ENCODE results near the gene SPOCK2.
"Not testable (repeated sequence)": the region's sequence is repeated elsewhere in the genome, so short reads cannot be mapped to it uniquely, and the experiment has no call there.

Gene SPOCK2

DNA sequence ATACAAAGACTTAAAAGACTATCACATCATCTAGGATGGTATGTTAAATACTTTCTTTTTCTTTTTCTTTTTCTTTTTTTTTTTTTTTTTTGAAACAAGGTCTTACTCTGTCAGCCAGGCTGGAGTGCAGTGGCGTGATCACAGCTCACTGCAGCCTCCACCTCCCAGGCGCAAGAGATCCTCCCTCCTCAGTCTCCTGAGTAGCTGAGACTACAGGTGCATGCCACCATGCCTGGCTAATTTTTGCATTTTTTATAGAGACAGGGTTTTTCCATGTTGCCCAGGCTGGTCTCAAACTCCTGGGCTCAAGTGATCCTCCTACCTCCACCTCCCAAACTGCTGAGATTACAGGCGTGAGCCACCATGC lies 19.6 kb upstream of the SPOCK2 start:
- DNase-seq (ENCODE audit: low read depth in 2 of 2, low spot score in 1 of 2): not testable (repeated sequence)

DNA sequence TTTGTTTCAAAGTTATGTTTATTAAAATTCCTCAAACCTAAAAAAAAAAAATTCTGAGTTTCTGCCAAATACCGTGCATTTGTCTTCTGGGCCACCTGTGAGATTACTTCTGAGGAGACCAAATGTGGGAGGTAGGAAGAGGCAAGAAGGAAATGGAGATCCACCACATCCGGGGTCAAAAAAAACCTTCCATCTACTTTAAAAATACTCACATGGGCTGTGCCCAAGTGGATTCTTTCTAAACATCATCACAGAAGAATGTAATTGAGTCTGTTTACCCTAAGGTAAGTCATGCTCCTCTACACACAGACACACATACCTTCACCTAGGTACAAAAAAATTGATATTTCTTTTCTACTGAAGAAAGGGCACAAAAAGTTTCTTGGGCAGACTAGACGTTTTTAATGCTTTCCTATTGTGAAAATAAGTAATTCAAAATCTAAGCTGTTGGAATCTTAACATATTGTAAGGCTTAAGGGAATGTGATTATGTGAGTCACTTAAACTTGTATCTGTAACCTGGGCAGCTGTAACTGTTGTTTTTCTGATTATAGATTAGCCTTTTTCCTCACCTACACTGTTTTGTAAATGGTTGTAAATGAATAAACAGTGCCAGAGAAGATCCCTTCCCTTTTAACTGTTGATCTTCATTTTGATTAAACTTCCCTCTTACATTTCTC lies 19.1 kb upstream of the SPOCK2 start:
- DNase-seq (ENCODE audit: low read depth in 2 of 2, low spot score in 1 of 2): no peak

DNA sequence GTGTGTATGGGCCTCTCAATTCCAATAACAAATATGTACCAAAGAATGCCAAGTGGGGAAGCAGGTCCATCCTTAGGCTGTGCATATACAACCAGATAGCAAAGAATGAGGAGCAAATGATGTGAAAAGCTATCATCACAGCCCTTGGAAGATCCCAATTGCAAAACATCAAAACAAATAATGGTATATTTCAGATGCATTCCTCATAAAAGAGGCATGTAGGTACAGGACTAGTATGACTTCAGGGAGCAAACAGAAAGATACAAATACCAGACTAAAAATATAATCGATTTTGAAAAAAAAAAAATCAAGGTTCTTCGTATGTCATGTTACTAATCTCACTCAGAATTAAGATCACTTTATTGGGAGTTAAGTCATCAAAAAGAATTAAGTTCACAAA lies 18.5 kb upstream of the SPOCK2 start:
- no peak for DNase-seq (ENCODE audit: low read depth in 2 of 2, low spot score in 1 of 2)

DNA sequence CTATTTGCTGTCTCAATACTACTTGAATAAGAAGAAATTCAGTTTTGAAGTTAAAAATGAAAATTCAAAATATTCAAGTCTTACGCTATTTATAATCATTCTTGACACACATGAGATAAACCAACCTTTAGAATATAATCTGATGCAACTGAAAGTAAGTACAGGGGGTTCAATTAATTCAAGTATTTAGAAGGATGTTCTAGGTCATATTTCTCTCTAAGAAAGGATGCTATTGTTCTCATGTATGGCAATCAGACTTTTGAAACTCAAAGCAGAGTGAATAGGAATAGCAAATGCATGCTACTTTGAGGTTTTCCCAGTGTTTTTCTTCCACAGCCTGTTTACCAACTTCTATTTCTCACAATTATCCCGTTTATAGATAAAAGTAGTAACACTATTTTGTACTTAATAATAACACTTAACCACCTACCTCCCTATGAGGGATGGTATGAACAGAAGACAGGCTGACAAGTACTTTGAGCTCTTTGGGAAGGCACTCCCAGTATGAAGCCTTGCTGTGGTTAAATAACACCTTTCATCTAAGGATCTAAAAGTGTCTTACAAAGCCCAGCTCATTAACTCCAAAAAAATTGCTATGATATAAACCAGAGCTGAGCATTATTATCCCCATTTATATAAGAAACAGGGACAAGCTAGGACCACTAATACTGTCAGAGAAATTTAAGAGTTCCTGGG lies 18.0 kb upstream of the SPOCK2 start:
- DNase-seq (ENCODE audit: low read depth in 2 of 2, low spot score in 1 of 2): no peak

DNA sequence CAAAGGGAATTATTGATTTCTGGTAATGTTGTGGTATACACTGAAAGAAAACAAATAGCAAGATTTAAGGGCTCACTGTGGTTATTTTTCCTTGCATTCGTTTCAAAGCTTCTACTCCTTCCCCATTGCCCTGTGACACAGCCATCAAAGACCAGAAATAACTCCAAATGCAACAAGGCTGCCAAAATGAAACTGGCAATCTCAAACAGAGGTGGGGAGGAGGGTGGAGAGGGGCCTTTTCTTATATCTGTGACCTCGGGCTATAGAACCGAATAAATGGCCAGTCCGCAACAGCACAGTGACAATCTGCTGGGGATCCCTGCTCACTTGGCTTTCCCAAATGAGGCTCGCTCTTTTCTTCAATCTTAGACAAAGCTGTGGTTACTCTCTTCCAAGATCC lies 17.4 kb upstream of the SPOCK2 start:
- DNase-seq (ENCODE audit: low read depth in 2 of 2, low spot score in 1 of 2): no peak

DNA sequence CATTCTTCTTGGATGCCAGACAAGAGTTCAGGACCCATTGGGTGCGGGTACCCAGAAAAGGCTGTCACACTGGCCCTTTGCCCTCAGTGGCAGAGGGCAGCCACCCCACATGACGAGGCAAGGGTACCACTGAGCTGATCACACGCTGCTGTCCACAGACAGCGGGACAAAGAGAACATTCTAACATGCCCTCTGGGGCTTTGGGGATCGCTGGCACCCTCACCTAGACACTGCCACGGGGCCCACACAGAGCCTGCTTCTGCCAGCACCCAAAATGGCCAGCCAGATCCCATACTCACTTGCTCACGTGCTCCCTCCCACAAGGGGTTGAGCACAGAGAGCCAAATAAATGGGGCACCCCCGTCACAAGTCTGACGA lies 16.7 kb upstream of the SPOCK2 start:
- DNase-seq (ENCODE audit: low read depth in 2 of 2, low spot score in 1 of 2): no peak

DNA sequence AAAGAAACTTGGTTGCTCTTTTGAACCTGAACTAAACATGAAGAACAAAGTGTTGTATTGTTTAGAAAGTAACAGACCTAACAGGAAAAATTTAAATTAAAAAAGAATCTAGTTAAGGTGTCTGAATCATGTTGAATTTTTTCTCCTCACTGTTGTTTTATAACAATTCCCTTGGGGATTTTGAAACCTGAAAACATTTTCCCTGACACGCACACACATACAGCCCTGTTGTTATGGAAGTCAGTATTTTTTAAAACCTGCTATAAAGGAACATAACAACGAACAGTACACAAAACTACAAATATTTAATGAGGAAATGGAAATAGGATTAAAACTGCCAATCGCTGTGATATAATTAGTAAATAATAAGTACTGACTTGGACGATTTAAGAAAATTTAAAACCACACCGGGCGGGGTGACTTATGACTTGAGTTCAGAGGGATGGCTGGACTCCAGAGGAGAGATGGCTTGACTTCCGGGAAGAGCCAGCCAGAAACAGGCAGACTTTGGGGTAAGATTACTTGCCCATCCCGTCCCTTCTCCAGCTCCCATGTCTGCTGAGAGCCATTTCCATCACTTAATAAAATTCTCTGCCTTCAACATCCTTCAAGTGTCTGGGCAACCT lies 16.2 kb upstream of the SPOCK2 start:
- DNase-seq (ENCODE audit: low read depth in 2 of 2, low spot score in 1 of 2): no peak

DNA sequence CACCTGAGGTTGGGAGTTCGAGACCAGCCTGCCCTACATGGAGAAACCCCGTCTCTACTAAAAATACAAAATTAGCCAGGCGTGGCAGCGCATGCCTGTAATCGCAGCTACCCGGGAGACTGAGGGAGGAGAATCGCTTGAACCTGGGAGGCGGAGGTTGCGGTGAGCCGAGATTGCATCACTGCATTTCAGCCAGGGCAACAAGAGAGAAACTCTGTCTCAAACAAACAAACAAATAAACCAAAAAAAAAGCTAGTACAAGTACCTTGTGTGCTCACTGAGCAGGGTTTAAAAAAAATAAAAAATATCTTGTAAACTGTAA lies 11.2 kb upstream of the SPOCK2 start:
- no peak for DNase-seq (ENCODE audit: low read depth in 2 of 2, low spot score in 1 of 2)

DNA sequence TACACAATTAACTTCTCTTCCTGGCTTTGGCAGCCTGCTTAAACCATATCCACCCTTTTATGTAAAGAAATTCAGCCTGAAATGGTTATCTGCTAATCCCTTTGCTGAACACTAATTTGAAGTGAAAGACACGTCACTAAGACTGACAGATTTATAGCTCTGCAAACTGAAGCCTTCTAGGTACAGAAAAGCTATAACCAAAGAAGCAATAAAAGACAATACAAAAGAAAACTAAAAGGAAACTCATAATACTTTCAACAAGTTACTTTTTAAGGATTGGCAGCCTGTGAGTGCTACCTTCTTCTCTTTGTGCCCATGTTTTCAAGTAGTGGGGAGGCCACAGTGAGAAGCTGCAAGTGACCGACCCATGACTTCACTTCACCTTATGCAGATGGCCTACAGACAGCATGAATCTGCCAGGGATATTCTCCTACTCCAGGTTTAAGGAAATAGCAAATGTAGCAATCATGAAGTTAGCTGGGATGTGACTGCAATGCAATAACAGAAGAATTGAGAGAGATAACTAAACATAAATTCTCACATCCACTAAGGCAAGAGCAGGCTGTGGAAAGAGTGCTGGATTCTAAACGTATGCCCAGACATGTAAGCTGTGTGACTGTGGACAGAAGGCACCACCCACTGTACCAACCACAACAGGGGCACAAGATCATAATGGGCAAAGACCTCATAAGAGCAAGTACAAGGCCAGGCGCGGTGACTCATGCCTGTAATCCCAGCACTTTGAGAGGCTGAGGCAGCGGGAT lies 10.7 kb upstream of the SPOCK2 start:
- DNase-seq (ENCODE audit: low read depth in 2 of 2, low spot score in 1 of 2): no peak

DNA sequence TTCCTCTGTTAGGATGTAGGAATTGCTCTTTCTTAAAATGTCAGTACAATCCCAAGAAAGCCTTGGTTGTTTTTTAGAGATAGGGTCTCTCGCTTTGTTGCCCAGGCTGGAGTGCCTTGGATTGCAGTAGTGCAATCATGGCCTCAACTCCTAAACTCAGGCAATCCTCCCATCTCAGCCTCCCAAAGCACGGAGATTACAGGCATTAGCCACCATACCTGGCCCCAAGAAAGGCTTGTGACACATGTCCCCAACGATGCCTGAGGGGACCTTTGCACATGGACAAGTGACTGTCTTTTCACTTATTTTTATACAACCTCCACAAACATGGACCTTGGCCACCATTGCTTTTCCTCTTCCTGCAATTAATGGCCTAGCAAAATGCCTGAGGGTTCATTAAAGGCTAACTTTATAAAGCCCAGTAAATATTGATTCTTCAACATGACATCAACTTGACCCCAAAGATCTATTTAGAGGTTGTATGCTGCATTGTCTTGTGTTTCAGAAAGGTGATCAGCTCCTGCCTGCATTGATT lies 10.0 kb upstream of the SPOCK2 start:
- no peak for DNase-seq (ENCODE audit: low read depth in 2 of 2, low spot score in 1 of 2)

DNA sequence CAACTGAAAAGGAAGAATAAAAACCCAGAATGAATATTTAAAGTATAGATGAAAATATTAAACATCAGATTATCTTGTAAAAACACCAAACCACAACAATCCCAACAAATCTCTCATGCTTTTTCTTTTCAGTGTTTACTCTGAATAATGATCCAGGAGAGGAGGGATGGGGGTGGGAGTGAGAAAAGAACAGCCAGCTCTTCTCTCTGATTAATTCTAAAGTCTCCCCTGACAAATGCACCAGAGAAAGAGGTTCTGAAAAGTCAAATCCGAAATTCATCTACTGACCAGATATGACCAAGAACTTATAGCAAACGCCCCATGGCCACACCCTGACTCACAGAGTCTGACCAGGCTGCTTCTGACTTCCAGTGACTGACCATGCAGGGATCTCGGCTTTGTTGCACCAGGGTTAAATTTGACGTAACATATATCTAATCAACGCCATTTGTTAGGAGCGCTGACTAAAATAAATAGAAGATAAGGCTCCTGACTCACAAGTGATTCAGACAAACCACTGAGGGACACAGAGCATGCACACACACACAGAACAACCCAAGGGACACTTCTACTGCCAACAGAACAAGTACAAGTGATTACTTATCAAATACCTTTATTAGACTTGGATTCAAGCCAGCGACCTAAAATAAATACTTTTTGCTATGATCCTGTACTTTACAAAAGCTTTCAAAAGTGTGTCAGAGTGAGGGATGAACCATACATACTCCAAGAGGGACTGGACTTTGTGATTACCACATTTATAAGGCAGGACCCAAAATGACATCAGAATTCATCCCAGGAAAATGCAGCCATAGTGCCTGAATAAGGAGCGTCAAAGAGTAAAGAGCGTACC lies 9.3 kb upstream of the SPOCK2 start:
- no peak for DNase-seq (ENCODE audit: low read depth in 2 of 2, low spot score in 1 of 2)

DNA sequence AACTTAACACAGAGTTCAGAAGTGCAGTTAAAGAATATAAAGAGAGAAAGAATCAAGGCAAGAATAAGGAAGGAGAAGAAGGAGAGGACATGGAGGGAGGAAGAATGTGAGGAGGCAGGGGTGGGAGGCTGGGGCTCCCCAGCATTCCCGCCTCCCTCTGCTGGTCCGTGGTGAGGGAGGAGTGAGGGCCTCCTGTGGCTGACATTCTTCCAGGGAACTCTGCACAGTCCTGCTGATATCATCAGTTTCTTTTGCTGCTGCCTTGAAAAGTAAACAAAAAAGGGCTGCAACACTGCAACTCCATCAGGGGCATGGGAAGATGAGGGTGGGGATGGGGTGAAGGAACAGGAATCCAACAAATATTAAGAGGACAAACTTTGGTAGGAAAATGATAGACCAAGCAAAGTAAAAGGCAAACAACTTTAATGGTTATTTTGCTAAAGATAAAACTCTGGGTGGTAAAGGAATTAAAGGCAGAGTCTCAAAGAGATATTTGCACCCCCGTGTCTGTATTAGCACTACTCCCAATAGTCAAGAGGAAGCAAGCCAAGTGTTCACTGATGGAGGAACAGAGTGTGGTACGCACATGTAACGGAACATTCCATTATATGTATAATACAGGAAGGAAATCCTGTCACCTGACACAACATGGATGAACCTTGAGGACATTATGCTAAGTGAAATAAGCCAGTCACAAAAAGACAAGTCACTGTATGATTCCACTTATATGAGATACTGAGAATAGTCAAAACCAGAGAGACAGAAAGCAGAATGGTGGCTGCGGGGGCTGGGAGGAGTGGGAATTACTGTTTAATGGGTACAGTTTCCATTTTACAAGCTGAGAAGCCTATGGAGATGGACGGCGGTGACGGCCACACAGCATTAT lies 8.0 kb upstream of the SPOCK2 start:
- DNase-seq (ENCODE audit: low read depth in 2 of 2, low spot score in 1 of 2): no peak

DNA sequence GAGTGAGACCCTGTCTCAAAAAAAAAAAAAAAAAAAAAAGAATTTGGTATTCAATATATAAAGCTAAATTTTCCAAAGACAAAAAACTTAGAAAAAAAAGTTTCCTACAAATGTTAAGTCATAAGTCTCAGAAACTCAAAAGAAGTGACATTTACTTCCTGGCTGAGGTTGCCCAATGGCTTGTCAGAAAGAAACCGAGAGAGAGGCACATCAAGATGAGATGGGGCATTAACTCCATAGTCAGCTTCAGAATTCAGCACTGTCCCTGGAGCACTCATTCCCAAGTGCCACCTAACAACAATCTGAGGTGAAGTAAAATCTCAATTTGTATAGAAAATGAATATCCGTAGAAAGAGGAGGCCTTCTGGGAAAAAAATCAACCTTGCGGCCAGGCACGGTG lies 6.8 kb upstream of the SPOCK2 start:
- DNase-seq (ENCODE audit: low read depth in 2 of 2, low spot score in 1 of 2): no peak

DNA sequence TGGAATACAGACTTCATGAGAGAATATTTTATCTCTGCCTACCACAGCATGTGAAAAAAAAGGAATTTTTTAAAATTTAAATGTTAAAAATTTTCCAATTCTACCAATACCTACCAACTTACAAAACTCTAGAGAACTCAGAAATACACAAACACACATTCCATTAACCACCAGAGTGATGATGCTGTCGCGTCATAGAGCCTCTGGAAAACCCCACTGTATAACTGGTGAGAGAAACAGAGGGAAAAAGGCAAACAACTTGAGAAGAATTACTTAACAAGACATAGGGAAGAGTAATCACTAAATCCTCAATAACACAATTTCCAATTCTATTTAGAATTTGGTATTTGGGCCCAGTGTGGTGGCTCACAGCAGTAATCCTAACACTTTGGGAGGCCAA lies 6.2 kb upstream of the SPOCK2 start:
- no peak for DNase-seq (ENCODE audit: low read depth in 2 of 2, low spot score in 1 of 2)

DNA sequence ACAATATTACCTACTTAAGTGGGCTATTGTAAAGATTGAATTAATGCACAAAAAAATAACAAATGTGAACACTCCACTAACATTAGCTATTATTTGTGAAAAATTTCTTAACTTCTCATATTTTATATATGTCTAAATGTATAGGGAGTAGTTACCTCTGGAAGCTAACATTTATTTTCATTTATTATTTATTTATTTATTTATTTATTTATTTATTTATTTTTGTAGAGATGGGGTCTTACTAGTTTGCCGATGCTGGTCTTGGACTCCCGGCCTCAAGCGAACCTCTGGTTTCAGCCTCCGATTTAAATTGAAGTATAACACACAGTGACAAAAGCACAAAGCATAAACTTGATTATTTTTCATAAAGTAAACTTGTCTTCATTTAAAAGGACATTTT lies 5.1 kb upstream of the SPOCK2 start:
- no peak for DNase-seq (ENCODE audit: low read depth in 2 of 2, low spot score in 1 of 2)

DNA sequence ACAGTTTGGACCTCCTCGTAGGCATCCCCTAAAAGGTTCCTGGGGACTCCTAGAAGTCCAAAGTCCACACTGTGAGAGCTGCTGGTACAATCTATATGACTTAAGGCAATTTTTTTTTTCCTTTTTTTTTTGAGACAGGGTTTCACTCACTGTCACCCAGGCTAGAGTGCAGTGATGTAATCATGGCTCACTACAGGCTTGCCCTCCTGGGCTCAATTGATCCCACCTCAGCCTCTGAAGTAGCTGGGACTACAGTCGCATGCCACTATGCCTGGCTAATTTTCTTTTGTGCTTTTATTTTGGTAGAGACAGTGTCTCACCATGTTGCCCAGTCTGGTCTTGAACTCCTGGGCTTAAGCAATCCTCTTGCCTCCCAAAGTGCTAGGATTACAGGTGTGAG lies 4.6 kb upstream of the SPOCK2 start:
- no peak for DNase-seq (ENCODE audit: low read depth in 2 of 2, low spot score in 1 of 2)

DNA sequence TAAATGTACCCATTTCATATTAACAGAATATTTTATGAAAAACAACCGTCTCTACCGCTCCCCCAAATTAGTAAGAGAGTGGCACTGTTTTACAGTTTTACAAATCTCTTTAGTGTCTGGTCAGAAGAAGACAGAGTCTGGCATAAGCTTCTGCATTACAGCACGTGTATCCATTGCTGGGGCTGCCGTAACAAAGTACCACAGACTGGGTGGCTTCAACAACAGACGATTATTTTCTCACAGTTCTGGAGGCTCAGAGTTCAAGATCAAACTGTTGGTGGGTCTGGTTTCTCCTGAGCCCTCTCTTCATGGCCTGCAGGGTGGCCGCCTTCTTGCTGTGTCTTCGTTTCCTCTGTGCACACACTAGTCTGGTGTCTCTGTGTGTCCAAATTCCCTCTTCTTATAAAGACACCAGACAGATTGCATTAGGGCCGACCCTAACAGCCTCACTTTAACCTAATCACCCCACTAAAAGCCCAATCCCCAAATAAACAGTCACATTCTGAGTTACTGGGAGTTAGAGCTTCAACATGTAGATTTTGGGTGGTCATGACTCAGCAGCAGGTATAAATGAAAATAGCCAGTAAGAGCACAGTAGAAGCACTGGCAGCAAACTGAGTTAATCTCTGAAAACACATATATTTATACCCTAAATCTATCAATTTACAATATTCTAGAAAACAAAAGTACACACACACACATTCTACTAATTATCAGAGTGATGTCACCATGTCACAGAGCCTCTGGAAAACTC lies 4.0 kb upstream of the SPOCK2 start:
- DNase-seq (ENCODE audit: low read depth in 2 of 2, low spot score in 1 of 2): no peak

DNA sequence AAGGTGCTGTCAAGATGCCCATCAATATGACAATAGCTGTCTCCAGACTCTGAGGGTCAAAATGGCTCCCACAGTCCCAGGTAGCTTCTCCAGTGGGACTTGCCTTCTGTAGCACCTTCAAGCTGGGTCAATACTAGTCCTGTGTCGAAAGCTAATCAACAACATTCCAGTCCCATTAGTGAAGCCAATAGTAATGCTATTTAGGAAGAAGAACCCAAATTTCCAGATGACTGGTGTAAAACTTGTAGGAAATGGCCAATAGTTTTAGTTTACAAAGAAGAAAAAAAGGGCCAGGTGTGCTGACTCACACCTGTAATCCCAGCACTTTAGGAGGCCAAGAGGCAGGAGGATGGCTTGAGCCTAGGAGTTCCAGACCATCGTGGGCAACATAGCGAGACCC lies 2.0 kb upstream of the SPOCK2 start:
- no peak for DNase-seq (ENCODE audit: low read depth in 2 of 2, low spot score in 1 of 2)

DNA sequence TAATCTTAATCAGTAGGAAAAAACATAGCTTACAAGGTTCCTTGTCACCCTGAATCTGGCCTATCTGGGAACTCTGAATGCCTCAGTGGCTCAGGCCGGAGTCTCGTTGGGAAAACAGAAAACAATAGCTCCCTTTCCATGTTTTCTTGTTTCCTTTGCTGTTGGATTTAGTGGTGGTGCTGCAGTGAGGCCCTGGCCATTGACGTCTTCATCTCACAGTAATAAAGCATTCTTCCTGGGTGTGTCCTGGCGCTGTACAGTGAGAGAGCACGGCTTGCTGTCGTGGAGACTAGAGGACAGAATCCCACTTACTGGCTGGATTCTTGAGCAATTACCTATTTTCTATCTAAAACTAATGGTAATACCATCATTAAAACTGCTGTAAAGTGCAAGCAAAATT lies 1.3 kb upstream of the SPOCK2 start:
- DNase-seq (ENCODE audit: low read depth in 2 of 2, low spot score in 1 of 2): no peak

Data from stimulated activated CD8-positive, alpha-beta memory T cell treated with anti-CD3 and anti-CD28 coated beads, Interleukin-4, amount 100 ng/mL, for 4 hours (primary cell).